AG09309 (cell line): ENCODE data around the gene PPP4R3A.
A peak's percentile ranks its signal among the peaks of the same experiment; 100 is the strongest.

ENCODE experiments used
- DNase-seq: peaks from one replicate; pipeline ENCODE4 v3.0.0-alpha.2; 2010; ENCODE audit warnings: low read depth
- H3K4me3 ChIP-seq: 2 replicates; pipeline ENCODE4 v1.5.1; 2011; ENCODE audit warnings: mild to moderate bottlenecking, low read depth, low read length, moderate library complexity; ENCODE audit not compliant: control insufficient read depth
- CTCF ChIP-seq: IDR thresholded peaks from 2 replicates; pipeline ENCODE4 v1.5.1; 2011; ENCODE audit warnings: mild to moderate bottlenecking, low read depth, low read length, inconsistent platforms; ENCODE audit not compliant: insufficient read depth, control insufficient read depth; ENCODE audit errors: missing control alignments

PPP4R3A gene

GRCh38 chr14:91510171-91511042 is at the start of gene PPP4R3A:
Gene PPP4R3A, minus strand, starts transcription at chr14:91510310. Its CDS starts 663 bp downstream, at chr14:91509647.
- TF ChIP-seq CTCF: no peak
- H3K4me3 ChIP-seq: peak within 1 kb of the TSS; percentile 97
- DNase-seq: peak; percentile 91

- no peak for DNase-seq
- no peak overlapping the region for H3K4me3 ChIP-seq
- no peak for TF ChIP-seq CTCF
Measured at GRCh38 chr14:91555531-91555930, 45.4 kb upstream of the PPP4R3A start.

DNA sequence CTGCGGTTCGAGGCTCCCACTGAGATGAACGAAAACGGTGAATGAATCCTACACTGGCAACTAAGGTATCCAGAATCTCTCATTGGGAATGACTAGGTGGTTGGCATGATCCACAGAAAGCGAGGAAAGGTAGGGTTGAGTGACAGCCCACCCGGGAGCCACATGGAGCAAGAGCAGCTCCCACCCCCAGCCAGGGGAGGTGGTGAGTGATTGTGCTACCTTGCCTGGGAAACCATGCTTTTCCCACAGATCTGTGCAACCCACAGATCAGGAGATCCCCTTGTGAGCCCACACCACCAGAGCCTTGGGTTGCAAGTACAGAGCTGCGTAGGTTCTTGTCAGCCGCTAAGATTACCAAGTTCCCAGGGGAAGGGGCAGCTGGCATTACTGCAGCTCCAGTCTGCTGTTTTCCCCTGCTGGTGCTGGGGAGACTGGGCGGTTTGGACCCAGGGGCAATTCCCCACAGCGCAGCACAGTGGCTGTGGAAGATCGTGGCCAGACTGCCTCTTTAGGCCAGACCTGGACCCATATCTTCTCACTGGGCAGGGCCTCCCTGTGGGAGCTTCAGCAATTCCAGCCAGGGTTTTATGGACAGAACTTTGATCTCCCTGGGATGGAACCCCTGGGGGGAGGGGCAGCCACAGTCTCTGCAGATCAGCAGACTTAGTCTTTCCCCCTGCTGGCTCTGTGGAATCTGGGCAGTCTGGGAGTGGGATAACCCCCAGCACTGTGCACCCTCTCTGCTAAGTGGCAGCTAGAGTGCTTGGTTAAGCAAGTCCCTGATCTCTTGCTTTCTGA is 44.6 kb upstream of the PPP4R3A start:
- no peak for DNase-seq
- no peak for TF ChIP-seq CTCF
- no peak overlapping the region for H3K4me3 ChIP-seq

- no peak for TF ChIP-seq CTCF
- H3K4me3 ChIP-seq: no peak overlapping the region
- DNase-seq: no peak
Measured at GRCh38 chr14:91548108-91548507, 38.0 kb upstream of the PPP4R3A start.

- DNase-seq: no peak
- no peak overlapping the region for H3K4me3 ChIP-seq
- TF ChIP-seq CTCF: no peak
Measured at GRCh38 chr14:91545946-91546716, 36.0 kb upstream of the PPP4R3A start.

DNA sequence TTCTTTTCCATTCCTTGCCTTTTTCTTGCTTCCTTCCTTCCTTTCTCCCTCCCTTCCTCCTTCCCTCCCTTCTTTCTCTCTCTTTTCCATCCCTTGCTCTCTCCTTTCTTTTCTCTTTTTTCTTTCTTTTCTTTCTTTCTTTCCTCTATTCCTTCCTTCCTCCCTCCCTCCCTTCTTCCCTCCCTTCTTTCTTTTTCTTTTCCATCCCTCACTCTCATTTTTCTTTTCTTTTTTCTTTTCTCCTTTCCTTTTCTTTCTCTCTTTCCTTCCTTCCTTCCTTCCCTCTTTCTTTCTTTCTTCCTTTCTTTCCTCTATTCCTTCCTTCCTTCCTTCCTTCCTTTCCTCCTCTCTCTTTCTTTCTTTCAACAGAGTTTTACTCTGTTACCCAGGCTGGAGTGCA is 35.1 kb upstream of the PPP4R3A start:
- DNase-seq: no peak
- no peak overlapping the region for H3K4me3 ChIP-seq
- no peak for TF ChIP-seq CTCF
